ENCODE data around the gene TMEM231.

- no peak for TF ChIP-seq CTCF (IDR thresholded peaks at IDR 0.05; ENCODE audit: extremely low read depth in 1 of 2, insufficient read depth in 1 of 2, low read depth in 1 of 2, low read length in 2 of 2)
- TF ChIP-seq MYC (IDR thresholded peaks at IDR 0.05; ENCODE audit: low read depth, low read length): no peak
These were observed 29.8 kb downstream of the TMEM231 start for GRCh38 chr16:75526032-75526790.
